GM12801 (cell line): ENCODE results near the gene GAN.

Experiments
- CTCF ChIP-seq: IDR thresholded peaks from one replicate; pipeline ENCODE4 v1.5.1; 2011; ENCODE audit warnings: control low read depth; ENCODE audit not compliant: insufficient read length; ENCODE audit errors: extremely low read depth

GAN gene

GRCh38 chr16:81376880-81377279, 62.1 kb downstream of the GAN start:
- no peak for TF ChIP-seq CTCF

GRCh38 chr16:81378049-81378448, 63.3 kb downstream of the GAN start:
- TF ChIP-seq CTCF = no peak

GRCh38 chr16:81380932-81381331, 66.2 kb downstream of the GAN start:
- no peak for TF ChIP-seq CTCF

GRCh38 chr16:81384006-81384405, 69.2 kb downstream of the GAN start:
- TF ChIP-seq CTCF = no peak

- no peak for TF ChIP-seq CTCF
Observed at GRCh38 chr16:81385031-81385756, 70.4 kb downstream of the GAN start.

- no peak for TF ChIP-seq CTCF
Observed at GRCh38 chr16:81388357-81388756, 73.6 kb downstream of the GAN start.

GRCh38 chr16:81390840-81391239, 76.1 kb downstream of the GAN start:
- TF ChIP-seq CTCF = no peak
